ENCODE results near the gene F2R. TPM values are rescaled to one million over a fixed set of nuclear protein-coding genes. Genes with fewer than 3 reads are reported as not detected.

Gene F2R
- total RNA-seq, 1 donor from 2014 or later, result 42.4 TPM

DNA sequence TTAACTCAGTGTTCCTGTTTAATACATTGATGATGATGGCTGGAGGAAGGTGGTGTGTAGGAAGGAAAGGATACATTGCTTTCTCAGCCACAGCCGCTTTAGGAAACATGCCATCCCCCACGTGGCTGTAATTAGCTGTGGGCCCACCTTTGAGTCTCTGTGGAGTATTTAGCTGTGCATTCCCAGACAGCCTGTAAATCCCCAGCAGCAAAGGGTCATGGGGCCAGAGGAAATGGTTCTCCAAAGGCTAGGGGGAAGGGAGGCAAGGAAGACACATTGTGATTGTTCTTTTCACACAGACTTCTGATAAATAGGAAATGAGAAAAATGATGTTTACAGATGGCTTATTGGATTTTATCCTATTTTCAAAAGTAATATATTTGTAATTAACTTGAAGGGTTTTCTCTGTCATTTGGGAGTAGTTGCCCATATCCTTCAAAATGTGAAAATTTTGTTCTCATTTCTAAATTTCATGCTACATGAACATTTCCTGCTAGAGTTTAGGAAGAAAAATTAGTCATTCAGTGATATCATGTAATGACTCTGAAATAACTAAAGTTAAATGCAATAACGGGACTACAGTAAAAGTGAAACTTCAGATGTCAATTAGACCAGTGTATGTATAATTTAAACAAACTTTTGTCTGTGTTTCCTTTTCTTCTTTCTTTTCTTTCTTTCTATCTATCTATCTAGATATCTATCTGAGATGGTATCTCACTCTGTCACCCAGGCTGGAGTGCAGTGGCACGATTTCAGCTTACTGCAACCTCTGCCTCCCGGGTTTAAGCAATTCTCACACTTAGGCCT lies 24.3 kb upstream of the F2R start:
- Mint-ChIP-seq H3K27ac (ENCODE audit: unreplicated experiment) (peak overlapping the region; percentile 92), H3K9me3 (peaks cover 5% of the 10 kb centered on the region), H3K4me3 (no peak overlapping the region), H3K27me3 (ENCODE audit: low read depth) (no peaks in the 10 kb centered on the region), H3K36me3 (ENCODE audit: low read depth) (peaks cover 10% of the 10 kb centered on the region), H3K4me1 (peaks cover 30% of the 10 kb centered on the region)
- TF ChIP-seq, protein P1, sequence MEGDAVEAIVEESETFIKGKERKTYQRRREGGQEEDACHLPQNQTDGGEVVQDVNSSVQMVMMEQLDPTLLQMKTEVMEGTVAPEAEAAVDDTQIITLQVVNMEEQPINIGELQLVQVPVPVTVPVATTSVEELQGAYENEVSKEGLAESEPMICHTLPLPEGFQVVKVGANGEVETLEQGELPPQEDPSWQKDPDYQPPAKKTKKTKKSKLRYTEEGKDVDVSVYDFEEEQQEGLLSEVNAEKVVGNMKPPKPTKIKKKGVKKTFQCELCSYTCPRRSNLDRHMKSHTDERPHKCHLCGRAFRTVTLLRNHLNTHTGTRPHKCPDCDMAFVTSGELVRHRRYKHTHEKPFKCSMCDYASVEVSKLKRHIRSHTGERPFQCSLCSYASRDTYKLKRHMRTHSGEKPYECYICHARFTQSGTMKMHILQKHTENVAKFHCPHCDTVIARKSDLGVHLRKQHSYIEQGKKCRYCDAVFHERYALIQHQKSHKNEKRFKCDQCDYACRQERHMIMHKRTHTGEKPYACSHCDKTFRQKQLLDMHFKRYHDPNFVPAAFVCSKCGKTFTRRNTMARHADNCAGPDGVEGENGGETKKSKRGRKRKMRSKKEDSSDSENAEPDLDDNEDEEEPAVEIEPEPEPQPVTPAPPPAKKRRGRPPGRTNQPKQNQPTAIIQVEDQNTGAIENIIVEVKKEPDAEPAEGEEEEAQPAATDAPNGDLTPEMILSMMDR (conservative IDR thresholded peaks at IDR 0.05), result no peak
- DNase-seq (ENCODE audit: low read depth, low spot score), result peak; percentile 5

DNA sequence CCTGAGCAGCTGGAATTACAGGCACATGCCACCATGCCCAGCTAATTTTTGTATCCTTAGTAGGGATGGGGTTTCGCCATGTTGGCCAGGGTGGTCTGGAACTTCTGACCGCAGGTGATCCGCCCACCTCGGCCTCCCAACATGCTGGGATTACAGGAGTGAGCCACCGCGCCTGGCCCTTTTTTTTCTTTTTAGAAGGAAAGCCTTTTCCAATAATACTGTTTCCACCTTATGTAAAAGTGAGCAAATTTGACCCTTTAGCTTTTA lies 23.7 kb upstream of the F2R start:
- TF ChIP-seq, protein P1 (conservative IDR thresholded peaks at IDR 0.05), result no peak
- H3K27ac Mint-ChIP-seq (ENCODE audit: unreplicated experiment), result peak overlapping the region; percentile 92
- H3K36me3 Mint-ChIP-seq (ENCODE audit: low read depth), result peaks cover 6% of the 10 kb centered on the region
- H3K9me3 Mint-ChIP-seq, result no peaks in the 10 kb centered on the region
- no peak overlapping the region for H3K4me3 Mint-ChIP-seq
- H3K27me3 Mint-ChIP-seq (ENCODE audit: low read depth), result no peaks in the 10 kb centered on the region
- DNase-seq (ENCODE audit: low read depth, low spot score), result no peak
- H3K4me1 Mint-ChIP-seq, result peaks cover 30% of the 10 kb centered on the region

DNA sequence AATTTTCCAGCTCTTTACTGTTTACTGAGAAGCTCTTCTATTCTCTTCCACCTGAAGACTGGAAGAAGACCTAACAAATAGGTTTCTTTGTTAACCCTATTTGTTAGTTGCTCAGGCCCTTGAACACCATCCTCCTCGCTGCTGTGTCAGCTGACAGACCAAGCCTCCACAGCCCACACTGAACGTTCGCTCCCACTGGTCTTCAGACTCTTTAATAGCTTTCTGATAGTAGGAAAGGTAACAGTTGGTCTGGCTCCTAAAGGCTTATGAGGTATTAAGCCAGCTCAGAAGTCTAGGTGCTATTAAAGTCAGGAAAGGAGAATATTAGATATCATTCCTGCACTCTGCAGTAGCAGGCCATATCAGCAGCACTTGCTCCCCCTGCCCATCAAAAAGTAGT lies 23.3 kb upstream of the F2R start:
- H3K27me3 Mint-ChIP-seq (ENCODE audit: low read depth), result no peaks in the 10 kb centered on the region
- DNase-seq (ENCODE audit: low read depth, low spot score), result no peak
- peaks cover 30% of the 10 kb centered on the region for H3K4me1 Mint-ChIP-seq
- peak overlapping the region; percentile 87 for H3K27ac Mint-ChIP-seq (ENCODE audit: unreplicated experiment)
- H3K9me3 Mint-ChIP-seq, result no peaks in the 10 kb centered on the region
- no peak overlapping the region for H3K4me3 Mint-ChIP-seq
- TF ChIP-seq, protein P1 (conservative IDR thresholded peaks at IDR 0.05), result no peak
- peaks cover 8% of the 10 kb centered on the region for H3K36me3 Mint-ChIP-seq (ENCODE audit: low read depth)

DNA sequence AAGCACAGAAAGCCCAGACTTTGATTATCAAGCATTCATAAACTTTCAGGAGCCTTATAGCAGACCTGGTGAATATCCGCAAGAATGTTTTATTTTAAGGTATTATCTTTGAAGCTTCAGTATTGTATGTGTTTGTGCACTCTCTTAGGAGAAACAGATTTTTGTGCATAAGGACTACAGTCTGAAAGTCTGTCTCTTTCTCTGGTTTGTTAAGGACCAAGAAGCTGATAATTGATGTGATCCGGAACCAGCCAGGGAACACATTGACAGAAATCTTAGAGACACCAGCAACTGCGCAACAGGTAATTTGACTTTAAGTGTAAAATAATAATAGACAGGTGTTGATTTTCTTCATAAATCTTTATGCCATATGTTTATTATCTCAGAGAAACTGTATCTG lies 22.8 kb upstream of the F2R start:
- Mint-ChIP-seq H3K36me3 (ENCODE audit: low read depth) (peaks cover 11% of the 10 kb centered on the region), H3K4me3 (no peak overlapping the region), H3K4me1 (peaks cover 30% of the 10 kb centered on the region), H3K9me3 (no peaks in the 10 kb centered on the region), H3K27me3 (ENCODE audit: low read depth) (no peaks in the 10 kb centered on the region), H3K27ac (ENCODE audit: unreplicated experiment) (no peak overlapping the region)
- TF ChIP-seq, protein P1 (conservative IDR thresholded peaks at IDR 0.05), result no peak
- no peak for DNase-seq (ENCODE audit: low read depth, low spot score)

DNA sequence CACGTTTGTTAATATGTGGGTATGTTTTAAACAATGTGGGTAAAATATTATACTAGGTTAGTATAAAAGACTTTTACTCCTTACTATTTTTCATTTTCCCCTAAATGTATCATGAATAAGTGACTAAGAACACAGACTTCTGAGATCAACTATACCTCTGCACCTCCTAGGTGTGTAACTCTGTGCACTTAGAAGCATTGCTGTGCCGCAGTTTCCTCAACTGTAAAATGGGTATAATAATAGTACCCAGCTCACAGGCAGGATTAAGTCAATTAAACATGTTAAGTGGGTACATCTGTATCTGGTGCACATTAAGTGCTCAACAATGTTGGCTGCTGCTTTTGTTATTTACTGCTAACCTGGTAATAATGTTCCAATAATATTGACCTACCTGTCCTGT lies 21.6 kb upstream of the F2R start:
- DNase-seq (ENCODE audit: low read depth, low spot score), result no peak
- Mint-ChIP-seq H3K4me3 (no peak overlapping the region), H3K36me3 (ENCODE audit: low read depth) (peaks cover 14% of the 10 kb centered on the region), H3K9me3 (no peaks in the 10 kb centered on the region), H3K27ac (ENCODE audit: unreplicated experiment) (no peak overlapping the region), H3K27me3 (ENCODE audit: low read depth) (no peaks in the 10 kb centered on the region), H3K4me1 (peaks cover 30% of the 10 kb centered on the region)
- TF ChIP-seq, protein P1 (conservative IDR thresholded peaks at IDR 0.05), result no peak

Data from neural crest cell (in vitro differentiated cells).